ENCODE measurements around the gene ITIH5. TPM values are rescaled to one million over a fixed set of nuclear protein-coding genes. Genes with fewer than 3 reads are reported as not detected.
A peak's percentile ranks its signal among the peaks of the same experiment; 100 is the strongest.

ITIH5 gene
- total and polyA plus RNA-seq, 2 donors from 2014 or later = 13.1 to 23.3 TPM

DNA sequence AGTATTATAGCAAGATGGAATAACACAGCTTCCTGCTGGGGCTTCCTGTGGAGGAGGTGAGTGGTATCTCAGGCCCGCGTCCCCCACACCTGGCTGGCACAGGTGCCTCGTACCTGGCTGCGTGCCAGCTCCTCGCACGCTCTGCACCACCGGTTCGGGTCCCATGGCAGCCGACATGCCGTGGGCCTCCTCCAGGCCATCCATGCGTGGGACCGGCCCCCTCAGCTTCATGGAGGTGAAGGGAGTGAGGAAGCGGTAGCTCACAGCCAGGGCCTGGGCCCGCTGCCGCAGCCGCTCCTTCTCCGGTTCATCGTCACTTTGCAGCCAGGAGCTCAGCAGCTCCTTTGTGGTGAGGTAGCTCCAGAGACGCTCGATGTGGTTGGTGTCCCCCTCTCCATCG, 90.4 kb downstream of the ITIH5 start:
- DNase-seq (no peak), FAIRE-seq (no peak)
- Histone ChIP-seq H3K9ac (ENCODE audit: low read length in 3 of 3) (no peak overlapping the region), H3K27me3 (ENCODE audit: control insufficient read depth, insufficient read depth, low read length) (no peaks in the 10 kb centered on the region), H3K4me3 (ENCODE audit: low read length in 3 of 3) (no peak overlapping the region), H3K4me1 (ENCODE audit: control insufficient read depth in 2 of 3, insufficient read depth in 2 of 3, low read depth in 1 of 3, low read length in 3 of 3) (peaks cover 0 to 4% (median 0%) of the 10 kb centered on the region in 3 donors), H3K36me3 (ENCODE audit: control insufficient read depth in 2 of 3, insufficient read depth in 3 of 3, low read length in 3 of 3) (no peaks in the 10 kb centered on the region), H3K27ac (ENCODE audit: low read depth in 2 of 2, low read length in 2 of 2) (no peak overlapping the region), H3K9me3 (ENCODE audit: control insufficient read depth in 2 of 3, insufficient read depth in 1 of 3, low read length in 3 of 3) (no peaks in the 10 kb centered on the region)
- TF ChIP-seq, protein P1, sequence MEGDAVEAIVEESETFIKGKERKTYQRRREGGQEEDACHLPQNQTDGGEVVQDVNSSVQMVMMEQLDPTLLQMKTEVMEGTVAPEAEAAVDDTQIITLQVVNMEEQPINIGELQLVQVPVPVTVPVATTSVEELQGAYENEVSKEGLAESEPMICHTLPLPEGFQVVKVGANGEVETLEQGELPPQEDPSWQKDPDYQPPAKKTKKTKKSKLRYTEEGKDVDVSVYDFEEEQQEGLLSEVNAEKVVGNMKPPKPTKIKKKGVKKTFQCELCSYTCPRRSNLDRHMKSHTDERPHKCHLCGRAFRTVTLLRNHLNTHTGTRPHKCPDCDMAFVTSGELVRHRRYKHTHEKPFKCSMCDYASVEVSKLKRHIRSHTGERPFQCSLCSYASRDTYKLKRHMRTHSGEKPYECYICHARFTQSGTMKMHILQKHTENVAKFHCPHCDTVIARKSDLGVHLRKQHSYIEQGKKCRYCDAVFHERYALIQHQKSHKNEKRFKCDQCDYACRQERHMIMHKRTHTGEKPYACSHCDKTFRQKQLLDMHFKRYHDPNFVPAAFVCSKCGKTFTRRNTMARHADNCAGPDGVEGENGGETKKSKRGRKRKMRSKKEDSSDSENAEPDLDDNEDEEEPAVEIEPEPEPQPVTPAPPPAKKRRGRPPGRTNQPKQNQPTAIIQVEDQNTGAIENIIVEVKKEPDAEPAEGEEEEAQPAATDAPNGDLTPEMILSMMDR (IDR thresholded peaks at IDR 0.05; ENCODE audit: borderline replicate concordance, extremely low read depth, insufficient read depth) = no peak
- intact Hi-C loops (cut with DNase I) = no loop called here

DNA sequence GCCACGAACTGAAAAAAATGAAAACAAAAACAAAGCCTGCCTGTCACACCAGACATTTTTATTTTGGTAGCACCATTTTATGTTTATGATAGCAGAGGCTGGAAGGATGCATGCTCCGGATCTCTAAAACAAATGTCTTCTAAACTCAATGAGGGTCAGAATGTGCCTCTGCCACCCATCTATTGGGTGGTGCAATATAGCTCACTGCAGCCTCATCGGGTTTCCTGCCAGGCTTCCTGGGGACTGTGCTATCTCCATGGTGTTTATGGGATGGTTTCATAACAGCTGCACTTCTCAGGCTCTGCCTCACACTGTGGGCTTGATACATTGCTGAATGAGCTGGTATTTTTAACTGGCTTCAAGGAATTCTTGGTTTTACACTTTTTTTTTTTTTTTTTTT, 94.4 kb downstream of the ITIH5 start:
- H3K27ac ChIP-seq (ENCODE audit: low read depth in 2 of 2, low read length in 2 of 2) = no peak overlapping the region
- intact Hi-C loops (cut with DNase I) = no loop called here
- peak in 2 of 5 donors; percentile 22 to 49 for DNase-seq

DNA sequence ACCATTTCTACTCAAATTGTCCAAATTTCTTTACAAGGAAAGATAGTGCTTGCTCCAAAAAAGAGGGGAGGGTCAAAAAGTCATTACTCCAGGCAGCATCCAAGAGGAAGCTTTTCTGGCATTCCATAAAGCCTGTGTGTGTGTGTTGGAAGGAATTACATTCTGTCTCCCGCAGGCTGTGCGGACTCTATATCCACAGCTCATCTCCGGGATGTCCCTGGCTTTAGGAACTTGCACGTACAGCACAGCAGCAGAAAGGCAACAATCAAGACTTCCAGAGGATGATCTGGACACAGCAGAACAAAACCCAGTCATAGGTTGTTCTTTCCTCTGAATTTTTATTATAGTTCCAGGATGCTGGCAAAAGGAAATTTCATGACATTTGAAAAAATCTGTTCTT, 94.8 kb downstream of the ITIH5 start:
- H3K36me3 ChIP-seq (ENCODE audit: control insufficient read depth in 2 of 3, insufficient read depth in 3 of 3, low read length in 3 of 3) = no peaks in the 10 kb centered on the region
- FAIRE-seq (no peak), DNase-seq (peak in 2 of 5 donors; percentile 43 to 69)
- H3K9ac ChIP-seq (ENCODE audit: low read length in 3 of 3) = no peak overlapping the region
- H3K27me3 ChIP-seq (ENCODE audit: control insufficient read depth, insufficient read depth, low read length) = no peaks in the 10 kb centered on the region
- H3K27ac ChIP-seq (ENCODE audit: low read depth in 2 of 2, low read length in 2 of 2) = peak overlapping the region in 1 of 2 donors; percentile 14
- TF ChIP-seq, protein P1 (IDR thresholded peaks at IDR 0.05; ENCODE audit: borderline replicate concordance, extremely low read depth, insufficient read depth) = no peak
- H3K4me1 ChIP-seq (ENCODE audit: control insufficient read depth in 2 of 3, insufficient read depth in 2 of 3, low read depth in 1 of 3, low read length in 3 of 3) = peaks cover 0 to 4% (median 0%) of the 10 kb centered on the region in 3 donors
- intact Hi-C loops (cut with DNase I) = no loop called here
- H3K4me3 ChIP-seq (ENCODE audit: low read length in 3 of 3) = no peak overlapping the region
- H3K9me3 ChIP-seq (ENCODE audit: control insufficient read depth in 2 of 3, insufficient read depth in 1 of 3, low read length in 3 of 3) = no peaks in the 10 kb centered on the region

More for the DNA sequence above, 94.4 kb downstream of the ITIH5 start:
- Histone ChIP-seq H3K4me1 (ENCODE audit: control insufficient read depth in 2 of 3, insufficient read depth in 2 of 3, low read depth in 1 of 3, low read length in 3 of 3) (peaks cover 0 to 4% (median 0%) of the 10 kb centered on the region in 3 donors), H3K27me3 (ENCODE audit: control insufficient read depth, insufficient read depth, low read length) (no peaks in the 10 kb centered on the region), H3K9me3 (ENCODE audit: control insufficient read depth in 2 of 3, insufficient read depth in 1 of 3, low read length in 3 of 3) (no peaks in the 10 kb centered on the region), H3K4me3 (ENCODE audit: low read length in 3 of 3) (no peak overlapping the region), H3K36me3 (ENCODE audit: control insufficient read depth in 2 of 3, insufficient read depth in 3 of 3, low read length in 3 of 3) (no peaks in the 10 kb centered on the region), H3K9ac (ENCODE audit: low read length in 3 of 3) (no peak overlapping the region)
- no peak for FAIRE-seq
- TF ChIP-seq, protein P1 (IDR thresholded peaks at IDR 0.05; ENCODE audit: borderline replicate concordance, extremely low read depth, insufficient read depth) = no peak
